K562 (cell line): ENCODE data around the gene LMAN2. TPM values are rescaled to one million over a fixed set of nuclear protein-coding genes. Genes with fewer than 3 reads are reported as not detected.

Experiments used
- AFF4 ChIP-seq: sonication (generic); formaldehyde crosslinking; IDR thresholded peaks from 2 replicates; pipeline ENCODE4 v1.8.0; 2023; ENCODE audit warnings: mild to moderate bottlenecking, missing genetic modification reagents
- ETV5 ChIP-seq: sonication (generic); formaldehyde crosslinking; IDR thresholded peaks from 2 replicates; pipeline ENCODE4 v1.4.0; 2020; ENCODE audit warnings: low read depth, mild to moderate bottlenecking, missing genetic modification reagents
- LCOR ChIP-seq: sonication (generic); formaldehyde crosslinking; IDR thresholded peaks from 2 replicates; pipeline ENCODE4 v1.8.0; 2022; ENCODE audit warnings: mild to moderate bottlenecking, missing genetic modification reagents
- MLX ChIP-seq, 2 experiments: fragments of 450-650 bp in 1 of 2; sonication (generic) in 1 of 2; formaldehyde crosslinking; conservative IDR thresholded peaks; 2 replicates each; pipeline versions ENCODE4 v1.4.0 to v1.8.1; 2020 to 2022; ENCODE audit warnings: mild to moderate bottlenecking in 1 of 2, missing genetic modification reagents in 1 of 2
- NONO ChIP-seq, 2 experiments: fragments of 200-400 bp in 1 of 2; fragments of 450-650 bp in 1 of 2; formaldehyde crosslinking in 1 of 2; IDR thresholded peaks; 2 replicates each; pipeline ENCODE4 v1.6.1; 2017; ENCODE audit warnings: low read depth in 2 of 2, mild to moderate bottlenecking in 2 of 2, moderate library complexity in 2 of 2, low read length in 1 of 2
- RERE ChIP-seq: sonication (generic); formaldehyde crosslinking; IDR thresholded peaks from 2 replicates; pipeline ENCODE4 v1.8.0; 2023; ENCODE audit warnings: missing genetic modification reagents, mild to moderate bottlenecking, borderline replicate concordance
- ZNF121 ChIP-seq: sonication (generic); formaldehyde crosslinking; conservative IDR thresholded peaks from 2 replicates; pipeline ENCODE4 v1.8.0; 2022; ENCODE audit warnings: missing genetic modification reagents
- ZNF518B ChIP-seq: fragments of 250-450 bp; sonication (Bioruptor Pico); IDR thresholded peaks from 2 replicates; pipeline ENCODE4 v1.5.0; 2021; ENCODE audit warnings: mild to moderate bottlenecking, moderate library complexity
- ZNF717 ChIP-seq: fragments of 250-450 bp; sonication (Bioruptor Pico); IDR thresholded peaks from 2 replicates; pipeline ENCODE4 v1.5.0; 2021
- ZNF778 ChIP-seq: fragments of 450-650 bp; formaldehyde crosslinking; IDR thresholded peaks from 2 replicates; pipeline ENCODE4 v1.4.0; 2020; ENCODE audit warnings: mild to moderate bottlenecking, moderate library complexity
- ZNF830 ChIP-seq: fragments of 250-450 bp; sonication (Bioruptor Pico); IDR thresholded peaks from 2 replicates; pipeline ENCODE4 v1.5.0; 2021; ENCODE audit warnings: mild to moderate bottlenecking
- polyA plus RNA-seq, 8 experiments: library from polyadenylated mRNA; depleted of rRNA in 4 of 8; stranded (reverse) in 5 of 8; unstranded in 3 of 8; fragments of >200 nt; fragmentation: Nextera tagmentation in 2 of 8; fragmentation: Illumina TruSeq in 1 of 8; extraction: Ambion mirVana in 2 of 8; extraction: Trizol in 1 of 8; gene quantifications; 2 replicates each; pipeline versions ENCODE4 v1.2.1 to v1.2.3, GENCODE V29; 2011 to 2014; ENCODE audit warnings: inconsistent platforms in 1 of 8, missing spikeins in 1 of 8
- total RNA-seq, 7 experiments: library from RNA; depleted of rRNA in 6 of 7; stranded (reverse); fragments of >200 nt in 6 of 7; fragmentation: Illumina TruSeq in 2 of 7; extraction: Trizol in 2 of 7; gene quantifications; 2 replicates each; pipeline versions ENCODE4 v1.2.1 to v1.2.3, GENCODE V29; 2011 to 2021; ENCODE audit warnings: low replicate concordance in 1 of 7

LMAN2 gene
- total and polyA plus RNA-seq, 9 of the 15 experiments (the other 6 are each of a cell fraction or from before 2014, with no cell fraction given), result 2.7 to 254 (median 136) TPM

GRCh38 chr5:177303121-177303924 lies 48.1 kb downstream of the LMAN2 start, which contains the start of the genes PRELID1 and RAB24 (continued):
- TF ChIP-seq ZNF518B (CRISPR knock-in tag) (no peak), LCOR (CRISPR knock-in tag) (peak; percentile 24; the same call in 1 of the 2 replicates), ZNF830 (CRISPR knock-in tag) (no peak), ZNF717 (no peak), ZNF778 (CRISPR knock-in tag) (no peak), AFF4 (no peak), NONO (IDR thresholded peaks at IDR 0.05; ENCODE audit: low read depth in 2 of 2, low read length in 1 of 2) (peak in 1 of 2 experiments; percentile 77; a peak in 1 of 4 replicates), RERE (CRISPR knock-in tag) (no peak), ZNF121 (no peak), MLX (CRISPR knock-in tag; conservative IDR thresholded peaks at IDR 0.05) (0 out of 4 replicates have a peak, but pooled peaks of 1 of the 2 experiments have one; percentile 41), ETV5 (CRISPR knock-in tag) (peak; percentile 50; the same call in 1 of the 2 replicates)
